Measurements from ENCODE around the gene PLEKHM3. TPM values are rescaled to one million over a fixed set of nuclear protein-coding genes. Genes with fewer than 3 reads are reported as not detected.

PLEKHM3 gene
- total RNA-seq, 1 experiment from 2014 or later: 19.9 TPM

DNA sequence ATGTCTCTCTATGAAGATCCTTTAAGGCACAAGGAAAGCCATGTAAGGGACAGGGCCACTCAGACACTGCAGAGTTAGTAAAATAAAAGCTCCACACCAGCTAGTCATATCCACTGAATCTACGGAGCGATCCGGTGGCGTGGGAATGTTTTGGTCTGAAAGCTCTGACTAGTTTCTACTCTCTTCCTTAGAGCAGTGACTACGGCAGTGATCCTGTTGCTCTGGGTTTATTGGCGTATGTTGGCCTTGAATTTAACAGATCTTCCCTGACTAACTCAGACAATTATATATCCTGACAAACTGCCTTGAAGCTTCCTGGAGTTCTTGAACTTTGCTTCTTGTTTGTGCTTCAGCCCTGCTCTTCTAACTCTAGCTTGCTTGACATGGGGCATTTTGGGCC is 140.3 kb downstream of the PLEKHM3 start:
- no peaks in the 10 kb centered on the region for H3K36me3 ChIP-seq (ENCODE audit: insufficient read depth, low read length)
- no peak overlapping the region for H3K4me3 ChIP-seq (ENCODE audit: low read length)
- H3K4me2 ChIP-seq (ENCODE audit: low read depth, low read length, poor library complexity, severe bottlenecking): no peak overlapping the region
- H3K9me3 ChIP-seq (ENCODE audit: low read length): no peaks in the 10 kb centered on the region
- H3K4me1 ChIP-seq (ENCODE audit: low read length): no peaks in the 10 kb centered on the region
- no peaks in the 10 kb centered on the region for H3K27me3 ChIP-seq (ENCODE audit: low read length)
- H4K20me1 ChIP-seq (ENCODE audit: insufficient read depth, low read depth, low read length): no peaks in the 10 kb centered on the region
- H3K9me2 ChIP-seq (replicated peaks; ENCODE audit: insufficient read depth, low read length): no peaks in the 10 kb centered on the region
- no peak overlapping the region for H3K27ac ChIP-seq (ENCODE audit: low read length)
- no peak for DNase-seq
- H2AFZ ChIP-seq (ENCODE audit: low read length): no peak overlapping the region
- no peaks in the 10 kb centered on the region for H3K79me2 ChIP-seq (ENCODE audit: low read length)
- no peak overlapping the region for H3K9ac ChIP-seq (ENCODE audit: low read length)

- Histone ChIP-seq H3K79me2 (ENCODE audit: low read length) (no peaks in the 10 kb centered on the region), H3K4me3 (ENCODE audit: low read length) (no peak overlapping the region), H3K36me3 (ENCODE audit: insufficient read depth, low read length) (no peaks in the 10 kb centered on the region), H3K9me2 (replicated peaks; ENCODE audit: insufficient read depth, low read length) (no peaks in the 10 kb centered on the region), H4K20me1 (ENCODE audit: insufficient read depth, low read depth, low read length) (no peaks in the 10 kb centered on the region), H2AFZ (ENCODE audit: low read length) (no peak overlapping the region), H3K9me3 (ENCODE audit: low read length) (no peaks in the 10 kb centered on the region), H3K4me1 (ENCODE audit: low read length) (no peaks in the 10 kb centered on the region), H3K27me3 (ENCODE audit: low read length) (no peaks in the 10 kb centered on the region), H3K27ac (ENCODE audit: low read length) (no peak overlapping the region), H3K9ac (ENCODE audit: low read length) (no peak overlapping the region), H3K4me2 (ENCODE audit: low read depth, low read length, poor library complexity, severe bottlenecking) (no peak overlapping the region)
- no peak for DNase-seq
These were observed 141.2 kb downstream of the PLEKHM3 start for GRCh38 chr2:207884127-207884526.

DNA sequence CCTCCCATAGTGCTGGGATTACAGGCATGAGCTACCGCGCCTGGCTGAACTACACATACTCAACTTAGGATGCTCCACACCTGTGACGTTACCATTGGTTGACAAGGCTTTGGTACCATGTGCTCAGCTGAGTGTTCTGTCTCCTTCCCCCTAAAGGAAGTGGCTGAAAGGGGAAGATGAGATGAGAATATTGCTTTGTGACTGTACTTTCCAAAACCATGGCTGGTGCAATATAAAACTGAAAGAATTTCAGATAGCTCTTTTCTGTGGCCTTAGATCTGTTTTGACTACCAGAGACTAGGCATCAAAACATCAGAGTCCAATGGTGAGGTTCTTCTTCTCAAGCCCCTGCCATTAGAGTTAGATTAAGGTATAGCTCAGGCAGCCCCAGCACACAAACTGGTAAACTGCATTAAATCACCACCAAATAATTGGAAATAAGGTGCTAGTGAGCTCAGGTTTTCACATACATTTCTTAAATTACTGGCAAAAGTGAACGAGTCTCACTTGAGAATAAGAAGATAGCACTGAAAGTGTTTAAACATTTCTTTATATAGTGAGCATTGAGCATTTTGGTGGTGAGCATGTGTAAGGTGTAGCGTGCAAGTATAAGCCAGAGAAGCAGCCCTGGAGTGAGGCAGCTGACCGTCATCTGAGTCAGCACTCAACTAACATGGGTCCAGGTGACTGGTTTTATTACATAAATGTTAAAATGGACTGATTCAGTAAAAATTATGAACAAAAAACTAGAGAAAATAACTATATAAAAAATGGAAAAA is 142.1 kb downstream of the PLEKHM3 start:
- H3K9me3 ChIP-seq (ENCODE audit: low read length): no peaks in the 10 kb centered on the region
- H3K4me1 ChIP-seq (ENCODE audit: low read length): no peaks in the 10 kb centered on the region
- no peaks in the 10 kb centered on the region for H3K36me3 ChIP-seq (ENCODE audit: insufficient read depth, low read length)
- H3K4me3 ChIP-seq (ENCODE audit: low read length): no peak overlapping the region
- no peaks in the 10 kb centered on the region for H4K20me1 ChIP-seq (ENCODE audit: insufficient read depth, low read depth, low read length)
- no peak overlapping the region for H3K9ac ChIP-seq (ENCODE audit: low read length)
- H3K27ac ChIP-seq (ENCODE audit: low read length): no peak overlapping the region
- no peaks in the 10 kb centered on the region for H3K9me2 ChIP-seq (replicated peaks; ENCODE audit: insufficient read depth, low read length)
- no peaks in the 10 kb centered on the region for H3K27me3 ChIP-seq (ENCODE audit: low read length)
- no peak overlapping the region for H3K4me2 ChIP-seq (ENCODE audit: low read depth, low read length, poor library complexity, severe bottlenecking)
- no peak for DNase-seq
- H2AFZ ChIP-seq (ENCODE audit: low read length): no peak overlapping the region
- H3K79me2 ChIP-seq (ENCODE audit: low read length): no peaks in the 10 kb centered on the region

- no peaks in the 10 kb centered on the region for H3K27me3 ChIP-seq (ENCODE audit: low read length)
- no peaks in the 10 kb centered on the region for H3K79me2 ChIP-seq (ENCODE audit: low read length)
- no peaks in the 10 kb centered on the region for H3K9me2 ChIP-seq (replicated peaks; ENCODE audit: insufficient read depth, low read length)
- H3K9me3 ChIP-seq (ENCODE audit: low read length): no peaks in the 10 kb centered on the region
- no peak overlapping the region for H3K9ac ChIP-seq (ENCODE audit: low read length)
- no peak overlapping the region for H2AFZ ChIP-seq (ENCODE audit: low read length)
- peaks cover 4% of the 10 kb centered on the region; the same call in 1 of the 2 replicates for H3K4me1 ChIP-seq (ENCODE audit: low read length)
- no peak overlapping the region for H3K27ac ChIP-seq (ENCODE audit: low read length)
- H3K36me3 ChIP-seq (ENCODE audit: insufficient read depth, low read length): no peaks in the 10 kb centered on the region
- H3K4me2 ChIP-seq (ENCODE audit: low read depth, low read length, poor library complexity, severe bottlenecking): no peak overlapping the region
- H4K20me1 ChIP-seq (ENCODE audit: insufficient read depth, low read depth, low read length): no peaks in the 10 kb centered on the region
- no peak overlapping the region for H3K4me3 ChIP-seq (ENCODE audit: low read length)
- DNase-seq: no peak
These were observed 143.4 kb downstream of the PLEKHM3 start for GRCh38 chr2:207881902-207882301.

DNA sequence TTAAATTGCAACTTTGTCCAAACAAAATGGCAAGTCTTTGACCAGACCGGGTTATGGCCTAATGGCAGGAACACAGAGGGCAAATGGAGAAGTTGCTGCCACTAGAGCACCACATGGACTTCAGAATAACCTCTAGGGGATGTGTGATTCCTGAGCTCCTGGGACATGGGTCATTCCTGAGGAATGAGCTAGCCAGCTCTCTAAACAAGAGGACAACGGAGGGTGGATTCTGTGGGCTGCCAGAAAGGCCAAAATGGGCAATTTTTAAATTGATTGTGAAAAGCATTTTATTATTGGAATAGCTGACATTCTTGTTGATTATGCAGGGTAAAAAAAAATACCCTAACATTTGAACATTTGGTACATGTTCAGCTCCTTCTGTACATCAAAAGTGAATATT is 145.8 kb downstream of the PLEKHM3 start:
- H3K79me2 ChIP-seq (ENCODE audit: low read length): no peaks in the 10 kb centered on the region
- H3K9ac ChIP-seq (ENCODE audit: low read length): no peak overlapping the region
- H3K9me3 ChIP-seq (ENCODE audit: low read length): no peaks in the 10 kb centered on the region
- H2AFZ ChIP-seq (ENCODE audit: low read length): no peak overlapping the region
- H3K4me3 ChIP-seq (ENCODE audit: low read length): no peak overlapping the region
- no peak overlapping the region for H3K4me2 ChIP-seq (ENCODE audit: low read depth, low read length, poor library complexity, severe bottlenecking)
- no peaks in the 10 kb centered on the region for H4K20me1 ChIP-seq (ENCODE audit: insufficient read depth, low read depth, low read length)
- no peaks in the 10 kb centered on the region for H3K9me2 ChIP-seq (replicated peaks; ENCODE audit: insufficient read depth, low read length)
- H3K36me3 ChIP-seq (ENCODE audit: insufficient read depth, low read length): no peaks in the 10 kb centered on the region
- H3K4me1 ChIP-seq (ENCODE audit: low read length): peaks cover 6% of the 10 kb centered on the region; the same call in 1 of the 2 replicates
- no peaks in the 10 kb centered on the region for H3K27me3 ChIP-seq (ENCODE audit: low read length)
- no peak for DNase-seq
- no peak overlapping the region for H3K27ac ChIP-seq (ENCODE audit: low read length)

GRCh38 chr2:207876842-207877535 is 148.3 kb downstream of the PLEKHM3 start:
- H3K27ac ChIP-seq (ENCODE audit: low read length): no peak overlapping the region
- H2AFZ ChIP-seq (ENCODE audit: low read length): no peak overlapping the region
- H3K9me2 ChIP-seq (replicated peaks; ENCODE audit: insufficient read depth, low read length): no peaks in the 10 kb centered on the region
- H3K4me3 ChIP-seq (ENCODE audit: low read length): no peak overlapping the region
- H3K79me2 ChIP-seq (ENCODE audit: low read length): no peaks in the 10 kb centered on the region
- no peak overlapping the region for H3K9ac ChIP-seq (ENCODE audit: low read length)
- H3K27me3 ChIP-seq (ENCODE audit: low read length): no peaks in the 10 kb centered on the region
- no peaks in the 10 kb centered on the region for H4K20me1 ChIP-seq (ENCODE audit: insufficient read depth, low read depth, low read length)
- DNase-seq: no peak
- H3K36me3 ChIP-seq (ENCODE audit: insufficient read depth, low read length): no peaks in the 10 kb centered on the region
- H3K4me1 ChIP-seq (ENCODE audit: low read length): peaks cover 6% of the 10 kb centered on the region; the same call in 1 of the 2 replicates
- no peaks in the 10 kb centered on the region for H3K9me3 ChIP-seq (ENCODE audit: low read length)
- H3K4me2 ChIP-seq (ENCODE audit: low read depth, low read length, poor library complexity, severe bottlenecking): no peak overlapping the region

DNA sequence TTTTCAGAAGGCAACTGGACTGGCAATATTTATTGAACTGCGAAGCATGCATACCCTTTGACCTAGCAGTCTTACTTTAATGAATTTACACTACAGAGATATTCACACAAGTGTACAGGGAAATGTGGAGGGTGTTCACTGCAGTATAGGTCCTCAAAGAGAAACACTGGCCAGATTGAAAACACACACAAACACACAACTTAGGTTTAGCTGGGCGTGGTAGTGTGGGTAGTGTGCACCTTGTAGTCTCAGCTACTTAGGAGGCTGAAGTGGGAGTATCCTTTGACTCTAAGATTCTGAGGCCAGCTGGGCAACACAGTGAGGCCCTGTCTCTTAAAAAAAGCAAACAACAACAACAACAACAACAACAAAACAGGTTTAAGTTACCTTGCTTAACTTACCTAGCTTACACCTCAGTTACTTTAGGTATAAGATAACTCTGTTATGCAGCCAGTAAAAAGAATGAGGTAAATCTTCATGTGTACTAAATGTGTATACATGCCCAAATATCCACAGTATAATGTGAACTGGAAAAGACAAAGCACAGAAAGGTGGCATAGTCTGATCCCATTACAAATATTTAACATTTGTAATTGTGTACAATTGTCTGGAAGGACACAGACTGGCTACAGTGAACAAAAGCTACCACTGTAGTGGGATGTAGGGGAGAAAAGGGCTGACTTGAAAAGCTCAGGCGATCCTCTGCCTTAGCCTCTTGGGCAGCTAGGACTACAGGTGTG is 149.7 kb downstream of the PLEKHM3 start:
- Histone ChIP-seq H3K4me2 (ENCODE audit: low read depth, low read length, poor library complexity, severe bottlenecking) (no peak overlapping the region), H3K4me1 (ENCODE audit: low read length) (peaks cover 6% of the 10 kb centered on the region; the same call in 1 of the 2 replicates), H3K9me3 (ENCODE audit: low read length) (no peaks in the 10 kb centered on the region), H4K20me1 (ENCODE audit: insufficient read depth, low read depth, low read length) (no peaks in the 10 kb centered on the region), H3K79me2 (ENCODE audit: low read length) (no peaks in the 10 kb centered on the region), H3K36me3 (ENCODE audit: insufficient read depth, low read length) (no peaks in the 10 kb centered on the region), H3K27ac (ENCODE audit: low read length) (no peak overlapping the region), H3K27me3 (ENCODE audit: low read length) (no peaks in the 10 kb centered on the region), H3K9ac (ENCODE audit: low read length) (no peak overlapping the region), H2AFZ (ENCODE audit: low read length) (no peak overlapping the region), H3K4me3 (ENCODE audit: low read length) (no peak overlapping the region), H3K9me2 (replicated peaks; ENCODE audit: insufficient read depth, low read length) (no peaks in the 10 kb centered on the region)
- DNase-seq: no peak

GRCh38 chr2:207873794-207874193 is 151.5 kb downstream of the PLEKHM3 start:
- H3K9ac ChIP-seq (ENCODE audit: low read length): no peak overlapping the region
- peaks cover 6% of the 10 kb centered on the region; the same call in 1 of the 2 replicates for H3K4me1 ChIP-seq (ENCODE audit: low read length)
- no peak overlapping the region for H2AFZ ChIP-seq (ENCODE audit: low read length)
- no peaks in the 10 kb centered on the region for H3K9me2 ChIP-seq (replicated peaks; ENCODE audit: insufficient read depth, low read length)
- no peaks in the 10 kb centered on the region for H3K27me3 ChIP-seq (ENCODE audit: low read length)
- no peaks in the 10 kb centered on the region for H3K36me3 ChIP-seq (ENCODE audit: insufficient read depth, low read length)
- no peaks in the 10 kb centered on the region for H4K20me1 ChIP-seq (ENCODE audit: insufficient read depth, low read depth, low read length)
- H3K79me2 ChIP-seq (ENCODE audit: low read length): no peaks in the 10 kb centered on the region
- H3K9me3 ChIP-seq (ENCODE audit: low read length): no peaks in the 10 kb centered on the region
- no peak overlapping the region for H3K4me3 ChIP-seq (ENCODE audit: low read length)
- H3K4me2 ChIP-seq (ENCODE audit: low read depth, low read length, poor library complexity, severe bottlenecking): no peak overlapping the region
- no peak overlapping the region for H3K27ac ChIP-seq (ENCODE audit: low read length)
- DNase-seq: no peak

Data from Karpas-422 (cell line).